Stimulated activated CD8-positive, alpha-beta memory T cell treated with anti-CD3 and anti-CD28 coated beads, Interleukin-7, amount 100 ng/mL, for 24 hours (primary cell): Measurements from ENCODE around the gene C17orf78.
"Not testable (repeated sequence)": the region's sequence is repeated elsewhere in the genome, so short reads cannot be mapped to it uniquely, and the experiment has no call there.

ENCODE experiments used
- DNase-seq: peaks from one replicate; pipeline ENCODE4 v3.0.0-alpha.2; 2020; ENCODE audit warnings: low read depth

Gene C17orf78

GRCh38 chr17:37375706-37376105, at the start of gene C17orf78:
Gene C17orf78 (plus strand): TSS chr17:37375985. CDS start chr17:37376093, 108 bp downstream.
- no peak for DNase-seq

- DNase-seq: no peak
Measured at GRCh38 chr17:37327341-37328090, 48.3 kb upstream of the C17orf78 start.

DNA sequence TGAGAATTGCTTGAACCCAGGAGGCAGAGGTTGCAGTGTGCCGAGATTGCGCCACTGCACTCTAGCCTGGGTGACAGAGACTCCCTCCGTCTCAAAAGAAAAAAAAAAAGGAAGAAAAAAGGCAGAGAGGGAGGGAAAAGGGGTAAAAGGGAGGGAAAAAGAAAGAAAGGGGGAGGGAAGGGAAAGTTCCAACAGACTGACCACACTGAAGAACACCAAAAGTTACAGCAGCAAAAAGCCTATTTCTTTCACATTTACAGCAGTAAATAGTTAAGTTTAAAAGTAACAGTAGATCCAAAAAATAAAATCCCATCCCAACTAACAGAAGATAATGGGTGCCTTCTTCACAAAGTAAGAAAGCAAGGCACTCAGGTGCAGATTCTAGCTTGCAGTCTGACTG, 36.9 kb upstream of the C17orf78 start:
- DNase-seq: no peak

GRCh38 chr17:37339321-37339720, 36.5 kb upstream of the C17orf78 start:
- DNase-seq: no peak

DNA sequence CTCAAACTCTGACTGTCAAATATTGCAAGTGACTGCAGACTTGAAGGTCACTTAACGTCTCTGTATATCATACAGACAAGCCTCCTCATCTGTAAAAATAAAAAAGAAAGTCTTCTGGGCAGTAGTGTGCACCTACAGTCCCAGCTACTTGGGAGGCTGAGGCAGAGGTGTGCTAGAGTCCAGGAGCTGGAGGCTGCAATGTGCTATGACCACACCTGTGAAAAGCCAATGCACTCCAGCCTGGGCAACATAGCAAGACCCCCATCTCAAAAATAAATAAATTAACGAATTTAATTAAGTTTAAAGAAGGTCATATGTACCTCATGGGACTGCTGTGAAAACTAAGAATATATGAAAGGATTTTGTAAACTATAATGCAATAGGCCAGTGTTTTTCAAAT, 35.0 kb upstream of the C17orf78 start:
- no peak for DNase-seq

GRCh38 chr17:37342589-37342988, 33.2 kb upstream of the C17orf78 start:
- DNase-seq: no peak

GRCh38 chr17:37344519-37344918, 31.3 kb upstream of the C17orf78 start:
- DNase-seq: no peak

DNA sequence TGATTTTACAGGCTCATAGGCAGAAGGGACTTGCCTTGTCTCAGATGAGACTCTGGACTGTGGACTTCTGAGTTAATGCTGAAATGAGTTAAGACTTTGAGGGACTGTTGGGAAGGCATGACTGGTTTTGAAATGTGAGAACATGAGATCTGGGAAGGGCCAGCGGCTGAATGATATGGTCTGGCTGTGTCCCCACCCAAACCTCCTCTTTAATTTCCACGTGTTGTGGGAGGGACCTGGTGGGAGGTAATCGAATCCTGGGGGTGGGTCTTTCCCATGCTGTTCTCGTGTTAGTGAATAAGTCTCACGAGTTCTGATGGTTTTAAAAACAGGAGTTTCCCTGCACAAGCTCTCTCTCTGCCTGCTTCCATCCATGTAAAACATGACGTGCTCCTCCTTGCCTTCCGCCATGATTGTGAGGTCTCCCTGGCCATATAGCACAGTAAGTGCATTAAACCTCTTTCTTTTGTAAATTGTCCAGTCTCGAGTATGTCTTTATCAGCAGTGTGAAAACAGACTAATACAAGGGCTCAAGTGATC, 28.9 kb upstream of the C17orf78 start:
- not testable (repeated sequence) for DNase-seq

- not testable (repeated sequence) for DNase-seq
Measured at GRCh38 chr17:37356796-37357569, 18.8 kb upstream of the C17orf78 start.

DNA sequence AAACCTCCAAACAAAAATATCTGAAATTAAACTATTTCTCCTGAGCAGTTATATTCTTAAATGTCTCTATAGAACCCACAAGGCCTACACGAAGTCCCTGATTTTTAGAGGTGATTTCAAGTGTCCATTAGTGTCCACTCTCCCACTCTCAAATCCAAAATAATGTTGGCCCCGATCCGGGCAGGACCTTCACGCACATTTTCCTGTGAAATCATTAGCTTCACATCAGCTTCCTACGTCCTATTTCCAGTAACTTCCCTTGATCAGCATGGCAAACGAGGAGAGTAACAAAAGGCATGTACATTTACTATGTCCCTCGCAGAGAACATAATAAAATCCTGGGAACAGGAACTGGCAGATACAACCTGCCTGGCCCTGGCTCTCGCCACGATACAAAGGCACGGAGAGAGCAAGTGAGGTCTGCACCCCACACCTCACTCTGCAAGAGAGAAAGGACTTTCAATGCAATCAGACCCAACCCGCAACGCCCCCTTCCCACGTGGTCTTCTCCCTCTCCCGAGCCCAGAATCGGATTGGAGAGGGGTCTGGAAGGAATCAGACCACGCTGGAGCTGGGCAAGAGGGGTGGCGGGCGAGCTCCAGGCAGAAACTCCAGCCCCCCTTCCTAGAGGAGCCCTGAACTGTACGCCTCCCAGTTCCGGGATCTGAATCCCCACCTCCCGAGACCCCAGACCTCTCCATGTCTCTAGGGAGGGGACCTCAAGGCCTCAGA, 17.5 kb upstream of the C17orf78 start:
- peak; percentile 15 for DNase-seq

GRCh38 chr17:37358830-37359681, 16.7 kb upstream of the C17orf78 start:
- peak; percentile 76 for DNase-seq

- no peak for DNase-seq
Measured at GRCh38 chr17:37359682-37360188, 16.1 kb upstream of the C17orf78 start.

GRCh38 chr17:37360632-37361031, 15.2 kb upstream of the C17orf78 start:
- no peak for DNase-seq

DNA sequence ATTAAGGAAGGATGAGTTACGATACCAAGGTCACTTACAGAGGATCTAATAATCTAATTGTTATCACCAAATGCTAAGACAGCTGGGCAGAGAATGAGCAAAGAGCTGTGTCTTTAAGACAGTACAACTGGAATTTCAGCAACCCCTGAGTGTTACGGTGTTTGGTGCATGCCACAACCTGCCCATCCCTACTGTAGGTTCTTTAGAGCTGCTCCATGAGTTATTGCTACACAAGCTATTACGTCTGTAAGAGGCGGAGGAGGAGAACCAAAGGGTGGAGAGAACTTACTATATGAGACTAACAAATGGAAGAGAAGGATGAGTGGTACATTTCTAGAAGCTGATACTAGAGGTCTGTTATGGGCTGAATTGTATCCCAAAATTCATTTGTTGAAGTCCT, 14.2 kb upstream of the C17orf78 start:
- no peak for DNase-seq

- DNase-seq: no peak
Measured at GRCh38 chr17:37365589-37365988, 10.2 kb upstream of the C17orf78 start.

DNA sequence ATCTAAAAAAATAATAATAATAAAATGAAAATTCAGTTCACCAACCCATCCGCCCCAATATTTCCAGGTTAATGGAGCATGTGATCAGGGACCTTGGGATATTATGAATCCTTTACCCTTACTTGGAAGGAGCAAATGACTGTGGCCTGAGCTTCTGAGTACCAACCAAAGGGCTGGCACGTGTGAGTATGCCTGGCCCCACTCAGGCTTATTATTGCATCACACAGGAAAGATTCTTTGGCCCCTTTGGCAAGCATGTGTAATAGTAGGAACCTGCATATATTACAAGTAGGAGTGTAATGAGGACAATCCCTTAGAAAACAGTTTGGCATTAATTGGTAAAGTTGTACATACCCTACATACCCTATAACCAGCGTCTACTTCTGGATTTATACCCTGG, 7.2 kb upstream of the C17orf78 start:
- no peak for DNase-seq

DNA sequence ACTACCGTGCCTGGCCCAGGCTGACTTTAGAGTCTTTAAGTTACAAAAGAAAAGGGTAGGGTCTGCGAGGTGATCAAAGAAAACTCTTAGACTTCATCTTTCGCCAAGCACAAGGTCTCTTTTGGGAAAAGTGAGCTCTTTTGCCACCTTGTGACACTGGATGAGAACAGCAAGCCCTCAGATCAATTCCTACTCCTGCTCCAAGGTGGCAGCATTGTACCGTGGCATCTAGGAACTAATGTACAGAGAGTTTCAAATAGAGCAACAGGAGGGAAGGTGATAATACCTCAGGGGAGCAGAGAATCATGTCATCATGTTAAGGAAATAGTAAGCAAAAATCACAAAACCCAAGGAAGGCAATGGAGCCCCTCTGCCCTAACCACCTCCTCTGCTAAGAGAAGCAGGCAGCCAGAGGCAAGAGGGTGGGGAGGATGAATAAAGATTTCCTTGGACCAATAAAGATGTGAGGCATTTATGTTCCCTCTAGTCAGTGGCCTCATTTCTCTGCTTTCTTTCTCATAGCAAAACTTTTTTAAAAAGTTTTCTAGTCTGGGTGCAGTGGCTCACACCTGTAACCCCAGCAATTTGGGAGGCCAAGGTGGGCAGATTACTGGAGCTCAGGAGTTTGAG, 2.1 kb upstream of the C17orf78 start:
- DNase-seq: peak; percentile 23

- DNase-seq: no peak
Measured at GRCh38 chr17:37382056-37382455, 6.3 kb downstream of the C17orf78 start.

GRCh38 chr17:37384560-37385149, 8.9 kb downstream of the C17orf78 start:
- DNase-seq: no peak

- DNase-seq: no peak
Measured at GRCh38 chr17:37385474-37385990, 9.7 kb downstream of the C17orf78 start.
